Endothelial cell (in vitro differentiated cells): Measurements from ENCODE around the gene NFE2L2. TPM values are rescaled to one million over a fixed set of nuclear protein-coding genes. Genes with fewer than 3 reads are reported as not detected.

Experiments
- DNase-seq: peaks from one replicate; pipeline ENCODE4 v3.0.0; 2021; ENCODE audit warnings: low spot score
- H3K27ac Mint-ChIP-seq: one replicate; pipeline ENCODE4 v1.8.0; 2021; ENCODE audit warnings: mixed read lengths, inconsistent platforms; ENCODE audit not compliant: unreplicated experiment
- H3K27me3 Mint-ChIP-seq: one replicate; pipeline ENCODE4 v1.8.0; 2021; ENCODE audit warnings: mild to moderate bottlenecking, moderate library complexity, mixed read lengths, inconsistent platforms; ENCODE audit not compliant: unreplicated experiment
- H3K36me3 Mint-ChIP-seq: one replicate; pipeline ENCODE4 v1.8.0; 2021; ENCODE audit warnings: mild to moderate bottlenecking, low read depth, mixed read lengths, inconsistent platforms; ENCODE audit not compliant: unreplicated experiment
- H3K4me1 Mint-ChIP-seq: one replicate; pipeline ENCODE4 v1.8.0; 2021; ENCODE audit warnings: mild to moderate bottlenecking, mixed read lengths, inconsistent platforms; ENCODE audit not compliant: unreplicated experiment
- H3K4me3 Mint-ChIP-seq: one replicate; pipeline ENCODE4 v1.8.0; 2021; ENCODE audit warnings: mild to moderate bottlenecking, mixed read lengths, inconsistent platforms; ENCODE audit not compliant: unreplicated experiment
- H3K9me3 Mint-ChIP-seq: one replicate; pipeline ENCODE4 v1.8.0; 2021; ENCODE audit warnings: mixed read lengths, inconsistent platforms; ENCODE audit not compliant: unreplicated experiment
- CTCF ChIP-seq: fragments of 200-600 bp; sonication (generic); IDR thresholded peaks from one replicate; pipeline ENCODE4 v1.5.0; 2021; ENCODE audit warnings: antibody characterized with exemption; ENCODE audit not compliant: unreplicated experiment
- total RNA-seq: library from RNA; stranded (reverse); fragmentation: NEBNext Ultra II Directional; extraction: Animal tissue kit (Norgen Biotek cat#: 25700); gene quantifications from one replicate; pipeline ENCODE4 v1.2.1, GENCODE V29; 2021; ENCODE audit not compliant: unreplicated experiment

NFE2L2 gene
- total RNA-seq, 1 donor from 2014 or later: 50.6 TPM

DNA sequence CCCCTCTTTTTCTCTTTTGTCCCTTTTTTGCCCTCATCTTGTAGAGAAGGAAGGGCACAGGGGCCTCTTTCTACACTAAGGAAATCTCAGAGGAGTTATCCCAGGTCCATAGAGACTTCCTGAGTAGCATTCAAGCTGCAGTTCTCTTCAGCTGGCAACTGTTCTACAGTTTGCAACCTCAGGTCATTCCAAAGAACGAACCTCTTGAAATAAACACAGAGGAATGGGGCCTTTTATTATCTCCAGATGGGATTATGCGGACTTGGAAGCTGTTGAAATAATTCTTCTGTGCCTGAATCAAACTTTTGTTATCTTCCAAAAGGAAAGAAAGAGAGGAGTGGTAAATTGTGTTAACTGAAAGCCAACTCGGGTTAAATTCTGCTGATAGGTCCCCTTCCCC lies 31.0 kb upstream of the NFE2L2 start:
- H3K36me3 Mint-ChIP-seq: no peaks in the 10 kb centered on the region
- no peak overlapping the region for H3K27ac Mint-ChIP-seq
- peaks cover 6% of the 10 kb centered on the region for H3K4me1 Mint-ChIP-seq
- H3K9me3 Mint-ChIP-seq: no peaks in the 10 kb centered on the region
- no peak overlapping the region for H3K4me3 Mint-ChIP-seq
- H3K27me3 Mint-ChIP-seq: no peaks in the 10 kb centered on the region
- no peak for TF ChIP-seq CTCF
- DNase-seq: no peak

GRCh38 chr2:177291701-177292100 lies 27.2 kb upstream of the NFE2L2 start:
- no peak for TF ChIP-seq CTCF
- peaks cover under 1% of the 10 kb centered on the region for H3K36me3 Mint-ChIP-seq
- DNase-seq: no peak
- H3K27me3 Mint-ChIP-seq: peaks cover 1% of the 10 kb centered on the region
- H3K4me3 Mint-ChIP-seq: no peak overlapping the region
- peaks cover 6% of the 10 kb centered on the region for H3K4me1 Mint-ChIP-seq
- H3K27ac Mint-ChIP-seq: no peak overlapping the region
- H3K9me3 Mint-ChIP-seq: no peaks in the 10 kb centered on the region

DNA sequence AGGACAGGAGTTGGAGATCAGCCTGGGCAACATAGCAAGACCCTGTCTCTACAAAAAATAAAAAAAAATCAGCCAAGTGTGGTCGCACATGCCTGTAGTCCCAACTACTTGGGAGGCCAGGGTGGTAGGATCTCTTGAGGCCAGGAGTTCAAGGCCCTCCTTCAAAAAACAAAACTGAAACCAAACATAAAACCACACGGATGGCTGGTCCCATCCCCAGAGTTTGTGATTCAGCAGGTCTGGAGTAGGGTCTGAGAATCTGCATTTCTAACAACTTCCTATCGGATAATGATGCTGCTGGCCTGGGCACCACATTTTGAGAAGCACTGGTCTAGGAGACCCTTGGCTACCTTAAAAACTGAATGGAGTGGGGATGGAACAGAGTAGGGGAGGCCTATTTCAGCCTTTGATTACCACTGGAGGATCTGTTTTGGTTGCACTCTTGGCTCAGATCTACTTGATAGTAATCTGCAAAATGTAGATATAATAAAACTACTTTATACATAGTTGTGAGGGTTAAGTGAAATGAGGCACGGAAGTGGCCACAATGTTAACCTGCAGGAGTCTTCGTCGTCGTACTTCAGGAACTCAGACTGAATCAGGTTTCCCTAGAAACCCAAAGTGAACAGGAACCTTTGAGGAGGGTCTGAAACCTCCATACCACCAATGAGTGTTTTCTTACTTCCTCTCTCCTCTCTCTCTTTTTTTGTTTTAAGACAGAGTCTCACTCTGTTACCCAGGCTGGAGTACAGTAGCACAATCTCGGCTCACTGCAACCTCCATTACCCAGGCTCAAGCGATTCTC lies 25.5 kb upstream of the NFE2L2 start:
- Mint-ChIP-seq H3K4me3 (no peak overlapping the region), H3K27me3 (peaks cover 1% of the 10 kb centered on the region), H3K4me1 (no peaks in the 10 kb centered on the region), H3K36me3 (peaks cover 5% of the 10 kb centered on the region), H3K27ac (no peak overlapping the region), H3K9me3 (no peaks in the 10 kb centered on the region)
- no peak for DNase-seq
- TF ChIP-seq CTCF: no peak

- Mint-ChIP-seq H3K27ac (no peak overlapping the region), H3K4me3 (no peak overlapping the region), H3K27me3 (peaks cover 1% of the 10 kb centered on the region), H3K36me3 (peaks cover 5% of the 10 kb centered on the region), H3K4me1 (no peaks in the 10 kb centered on the region), H3K9me3 (no peaks in the 10 kb centered on the region)
- no peak for DNase-seq
- no peak for TF ChIP-seq CTCF
Measured at GRCh38 chr2:177287814-177288213, 23.3 kb upstream of the NFE2L2 start.

- H3K9me3 Mint-ChIP-seq: no peaks in the 10 kb centered on the region
- no peak overlapping the region for H3K4me3 Mint-ChIP-seq
- no peak overlapping the region for H3K27ac Mint-ChIP-seq
- peaks cover 5% of the 10 kb centered on the region for H3K36me3 Mint-ChIP-seq
- no peaks in the 10 kb centered on the region for H3K4me1 Mint-ChIP-seq
- no peak for TF ChIP-seq CTCF
- peaks cover 1% of the 10 kb centered on the region for H3K27me3 Mint-ChIP-seq
- DNase-seq: no peak
Measured at GRCh38 chr2:177285892-177286715, 21.6 kb upstream of the NFE2L2 start.
